Sigmoid colon (tissue), 4 donors: Measurements from ENCODE around the gene PLB1.

Experiments
- CTCF ChIP-seq, 4 experiments: fragments of 450-650 bp in 3 of 4; fragments of 200-600 bp in 1 of 4; IDR thresholded peaks; one replicate each; pipeline ENCODE4 v1.5.1; 2016 to 2019; ENCODE audit warnings: antibody characterized with exemption in 4 of 4, mild to moderate bottlenecking in 3 of 4, moderate library complexity in 2 of 4
- EP300 ChIP-seq, 4 donors: sonication (generic); formaldehyde crosslinking; IDR thresholded peaks; one replicate each; pipeline ENCODE4 v1.6.1; 2017; ENCODE audit warnings: antibody characterized with exemption in 4 of 4
- POLR2A ChIP-seq, 2 donors: fragments of 450-650 bp; IDR thresholded peaks; one replicate each; pipeline ENCODE4 v1.6.1; 2016; ENCODE audit warnings: antibody characterized with exemption in 2 of 2, mild to moderate bottlenecking in 2 of 2, moderate library complexity in 2 of 2
- POLR2AphosphoS5 ChIP-seq, 4 donors: sonication (generic); formaldehyde crosslinking; IDR thresholded peaks; one replicate each; pipeline ENCODE4 v1.6.1; 2017; ENCODE audit warnings: antibody characterized with exemption in 4 of 4

- no peak for TF ChIP-seq CTCF (IDR thresholded peaks at IDR 0.05)
- TF ChIP-seq EP300 (IDR thresholded peaks at IDR 0.05): no peak
- TF ChIP-seq POLR2A (IDR thresholded peaks at IDR 0.05): no peak
- TF ChIP-seq POLR2AphosphoS5 (IDR thresholded peaks at IDR 0.05): no peak
These were observed 46.8 kb upstream of the PLB1 start for GRCh38 chr2:28449126-28449487.
